Large intestine (tissue), 3 donors: ENCODE measurements around the gene RIMS4. TPM values are rescaled to one million over a fixed set of nuclear protein-coding genes. Genes with fewer than 3 reads are reported as not detected.

Experiments
- DNase-seq, 2 donors: peaks; one replicate each; pipeline versions ENCODE4 v3.0.0 to v3.0.0-alpha.2; 2013
- H3K27ac ChIP-seq: one replicate; pipeline ENCODE4 v1.5.1; 2013; ENCODE audit warnings: low read length
- H3K27me3 ChIP-seq: 2 replicates; pipeline ENCODE4 v1.6.1; 2013; ENCODE audit warnings: low read length; ENCODE audit not compliant: control insufficient read depth, insufficient read depth
- H3K36me3 ChIP-seq: 2 replicates; pipeline ENCODE4 v1.6.1; 2013; ENCODE audit warnings: low read length; ENCODE audit not compliant: control insufficient read depth, insufficient read depth
- H3K4me1 ChIP-seq: one replicate; pipeline ENCODE4 v1.6.1; 2013; ENCODE audit warnings: low read length; ENCODE audit not compliant: control insufficient read depth, insufficient read depth
- H3K4me3 ChIP-seq: one replicate; pipeline ENCODE4 v1.5.1; 2013; ENCODE audit warnings: low read length
- H3K9me3 ChIP-seq: one replicate; pipeline ENCODE4 v1.6.1; 2013; ENCODE audit warnings: mild to moderate bottlenecking, low read depth, low read length, moderate library complexity; ENCODE audit not compliant: control insufficient read depth
- WGBS: methylation state at CpG from one replicate; pipeline ENCODE4 v1.1.5; 2013; ENCODE audit warnings: low lambda C conversion rate; ENCODE audit not compliant: insufficient coverage; 5-methylcytosine and 5-hydroxymethylcytosine counted together
- polyA plus RNA-seq: library from polyadenylated mRNA; unstranded; fragments of 120-200 nt; gene quantifications from one replicate; pipeline ENCODE4 v1.2.1, GENCODE V29; 2013

RIMS4 gene
- polyA plus RNA-seq, 1 donor: 4.1 TPM

GRCh38 chr20:44752099-44752931 is 58.0 kb downstream of the RIMS4 start:
- Histone ChIP-seq H3K27ac (no peak overlapping the region), H3K4me3 (no peak overlapping the region), H3K9me3 (peaks cover 5% of the 10 kb centered on the region), H3K36me3 (no peaks in the 10 kb centered on the region), H3K4me1 (peaks cover 4% of the 10 kb centered on the region), H3K27me3 (peaks cover 17% of the 10 kb centered on the region)
- no peak for DNase-seq
- no CpG with 5 or more reads among the region's 17 CpGs for WGBS

- no peak for DNase-seq
- peaks cover 31% of the 10 kb centered on the region for H3K27me3 ChIP-seq
- peaks cover 4% of the 10 kb centered on the region for H3K4me1 ChIP-seq
- no CpG with 5 or more reads among the region's 73 CpGs for WGBS
- H3K9me3 ChIP-seq: peaks cover 5% of the 10 kb centered on the region
- no peak overlapping the region for H3K27ac ChIP-seq
- H3K4me3 ChIP-seq: no peak overlapping the region
- H3K36me3 ChIP-seq: no peaks in the 10 kb centered on the region
Observed at GRCh38 chr20:44750081-44750805, 60.1 kb downstream of the RIMS4 start.

- Histone ChIP-seq H3K27me3 (peaks cover 41% of the 10 kb centered on the region), H3K9me3 (peaks cover 5% of the 10 kb centered on the region), H3K27ac (no peak overlapping the region), H3K4me1 (peaks cover 4% of the 10 kb centered on the region), H3K4me3 (no peak overlapping the region), H3K36me3 (no peaks in the 10 kb centered on the region)
- WGBS: no CpG with 5 or more reads among the region's 3 CpGs
- DNase-seq: no peak
Observed at GRCh38 chr20:44748005-44748370, 62.4 kb downstream of the RIMS4 start.

GRCh38 chr20:44747166-44748004 is 63.0 kb downstream of the RIMS4 start:
- no CpG with 5 or more reads among the region's 5 CpGs for WGBS

GRCh38 chr20:44746367-44747165 is 63.8 kb downstream of the RIMS4 start:
- no peak overlapping the region for H3K27ac ChIP-seq
- H3K4me1 ChIP-seq: no peaks in the 10 kb centered on the region
- no CpG with 5 or more reads among the region's 12 CpGs for WGBS
- no peak for DNase-seq
- H3K9me3 ChIP-seq: peaks cover 5% of the 10 kb centered on the region
- peaks cover 51% of the 10 kb centered on the region for H3K27me3 ChIP-seq
- H3K36me3 ChIP-seq: no peaks in the 10 kb centered on the region
- peak overlapping the region; percentile 32 for H3K4me3 ChIP-seq

More at GRCh38 chr20:44747166-44748004, 63.0 kb downstream of the RIMS4 start:
- Histone ChIP-seq H3K27me3 (peaks cover 45% of the 10 kb centered on the region), H3K4me3 (no peak overlapping the region), H3K27ac (no peak overlapping the region), H3K9me3 (peaks cover 5% of the 10 kb centered on the region), H3K4me1 (peaks cover 3% of the 10 kb centered on the region), H3K36me3 (no peaks in the 10 kb centered on the region)
- peak; percentile 49 to 57 for DNase-seq

- H3K27me3 ChIP-seq: peaks cover 53% of the 10 kb centered on the region
- H3K9me3 ChIP-seq: peaks cover 5% of the 10 kb centered on the region
- H3K36me3 ChIP-seq: no peaks in the 10 kb centered on the region
- no CpG with 5 or more reads among the region's 81 CpGs for WGBS
- peak in 1 of 2 donors; percentile 55 for DNase-seq
- no peak within 1 kb of the TSS for H3K27ac ChIP-seq
- peak within 1 kb of the TSS; percentile 32 for H3K4me3 ChIP-seq
- H3K4me1 ChIP-seq: no peaks in the 10 kb centered on the region
Observed at GRCh38 chr20:44745598-44746366, 64.6 kb downstream of the RIMS4 start, which contains the start of gene KCNK15. Gene KCNK15 (plus strand): TSS chr20:44745865. CDS start chr20:44745911, 46 bp downstream.

- H3K27ac ChIP-seq: no peak overlapping the region
- no peak for DNase-seq
- no peaks in the 10 kb centered on the region for H3K4me1 ChIP-seq
- 96% methylated on average over 3 of the region's 5 CpGs for WGBS
- H3K4me3 ChIP-seq: peak overlapping the region; percentile 21
- H3K27me3 ChIP-seq: peaks cover 53% of the 10 kb centered on the region
- peaks cover 3% of the 10 kb centered on the region for H3K9me3 ChIP-seq
- no peaks in the 10 kb centered on the region for H3K36me3 ChIP-seq
Observed at GRCh38 chr20:44745122-44745597, 65.2 kb downstream of the RIMS4 start.

- no peaks in the 10 kb centered on the region for H3K4me1 ChIP-seq
- H3K27ac ChIP-seq: no peak overlapping the region
- no CpG with 5 or more reads among the region's 12 CpGs for WGBS
- H3K36me3 ChIP-seq: no peaks in the 10 kb centered on the region
- H3K27me3 ChIP-seq: peaks cover 42% of the 10 kb centered on the region
- H3K4me3 ChIP-seq: no peak overlapping the region
- no peak for DNase-seq
- H3K9me3 ChIP-seq: no peaks in the 10 kb centered on the region
Observed at GRCh38 chr20:44743916-44744655, 66.3 kb downstream of the RIMS4 start.
